ENCODE measurements around the gene GCSH.

Gene GCSH

DNA sequence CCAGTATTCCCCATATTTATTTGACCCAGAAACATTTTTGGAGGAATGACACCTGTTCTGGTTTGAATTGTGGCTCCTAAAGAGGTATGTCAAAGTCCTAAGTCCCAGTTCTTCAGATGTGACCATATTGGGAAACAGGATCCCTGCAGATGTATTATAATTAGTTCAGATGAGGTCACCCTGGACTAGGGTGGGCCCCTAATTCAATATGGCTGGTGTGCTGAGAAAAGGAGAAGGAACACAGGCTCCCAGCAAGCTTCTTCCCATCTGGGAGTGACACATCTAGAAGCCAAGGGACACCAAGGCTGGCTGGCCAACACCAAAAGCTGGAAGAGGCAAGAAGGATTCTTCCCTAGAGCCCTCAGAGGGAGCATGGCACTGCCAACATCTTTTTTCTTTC, 3.8 kb upstream of the GCSH start:
- no peak for DNase-seq

DNA sequence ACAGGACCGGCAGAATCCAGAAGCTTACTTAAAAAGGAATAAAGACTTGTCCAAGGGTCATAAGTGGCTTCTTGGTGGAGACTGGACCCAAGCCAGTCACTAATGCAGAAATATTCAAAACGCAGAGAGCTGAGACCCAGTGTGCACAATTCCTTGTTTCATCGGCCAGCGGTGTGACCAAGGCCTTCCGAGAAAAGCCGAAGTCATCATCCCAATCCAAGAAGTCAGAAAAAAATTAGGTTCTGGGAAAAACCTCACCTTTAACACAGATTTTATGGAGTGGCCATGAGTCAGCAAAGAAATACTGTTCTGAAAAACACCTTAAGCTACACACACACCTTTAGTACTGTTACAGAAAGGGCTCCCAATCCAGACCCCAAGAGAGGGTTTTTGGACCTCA, 1.0 kb upstream of the GCSH start:
- DNase-seq, result no peak

DNA sequence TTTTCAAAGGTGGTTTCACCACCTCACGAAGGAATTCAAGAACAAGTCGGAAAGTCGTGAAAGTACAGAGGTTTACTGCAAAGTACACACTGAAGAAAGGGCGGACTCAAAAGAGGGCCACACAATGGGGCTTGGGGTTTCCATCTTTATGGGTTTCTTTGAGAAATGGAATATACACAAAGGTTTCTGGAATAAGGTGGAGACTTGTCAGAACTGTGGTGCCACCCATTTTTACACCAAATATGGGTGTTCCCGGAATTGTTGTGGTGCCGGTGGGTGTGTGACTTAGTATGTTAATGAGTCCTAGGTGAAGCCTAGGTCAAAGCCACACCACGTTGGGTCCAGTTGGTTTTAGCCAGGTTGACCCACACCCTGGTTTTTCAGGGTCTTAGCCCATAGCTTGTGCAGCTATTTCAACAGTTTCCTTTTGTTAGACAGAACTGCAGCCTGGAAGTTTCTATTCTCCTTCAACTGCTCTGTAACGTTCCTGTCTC, 567 bp upstream of the GCSH start:
- no peak for DNase-seq

DNA sequence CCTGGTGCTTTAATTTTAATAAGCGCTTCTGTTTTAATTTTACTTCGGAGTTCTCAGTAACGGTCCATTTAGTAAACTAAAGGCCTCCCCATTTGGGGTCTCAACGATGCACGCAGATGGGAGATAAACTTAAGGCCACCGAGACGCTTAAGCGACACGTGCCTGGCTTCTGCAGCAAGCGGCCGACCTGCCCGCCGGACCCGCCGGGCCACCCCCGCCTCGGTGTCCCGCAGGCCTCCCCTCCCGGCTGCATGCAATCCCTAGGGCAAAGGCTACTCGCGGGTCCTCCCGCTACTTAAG, 592 bp downstream of the GCSH start:
- no peak for DNase-seq

DNA sequence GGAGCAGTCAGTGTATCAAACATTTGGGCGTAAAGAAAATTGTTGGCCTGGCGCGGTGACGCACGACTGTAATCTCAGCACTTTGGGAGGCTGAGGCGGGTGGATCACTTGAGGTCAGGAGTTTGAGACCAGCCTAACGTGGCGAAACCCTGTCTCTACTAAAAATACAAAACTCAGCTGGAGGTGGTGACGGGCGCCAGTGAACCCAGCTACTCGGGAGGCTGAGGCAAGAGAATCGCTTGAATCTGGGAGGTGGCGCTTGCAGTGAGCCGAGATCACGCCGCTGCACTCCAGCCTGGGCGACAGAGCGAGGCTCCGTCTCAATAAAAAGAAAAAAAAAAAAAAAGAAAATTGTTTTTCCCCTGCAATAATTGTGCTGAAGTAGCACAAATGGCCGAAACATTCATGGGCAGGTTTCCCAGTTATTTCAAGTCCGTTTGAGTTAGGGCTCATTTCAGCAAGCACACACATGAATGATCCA, 1.4 kb downstream of the GCSH start:
- no peak for DNase-seq

DNA sequence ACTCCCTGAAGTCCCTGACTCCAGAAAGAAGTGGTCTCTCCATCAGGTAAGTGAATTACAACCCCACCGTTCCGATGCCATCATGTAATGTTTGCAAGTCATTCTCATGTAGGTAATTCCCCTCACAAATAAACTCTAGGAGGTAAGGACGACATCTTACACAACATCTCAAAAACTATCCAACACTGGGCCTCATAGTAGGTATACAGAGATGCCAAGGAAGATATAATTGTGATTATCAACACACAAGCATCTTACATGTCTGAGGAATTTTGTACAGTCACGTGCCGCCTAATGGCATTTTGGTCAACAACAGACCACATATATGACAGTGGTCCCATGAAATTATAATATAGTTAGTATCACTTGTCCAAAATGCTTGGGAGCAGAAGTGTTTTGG, 7.4 kb downstream of the GCSH start:
- DNase-seq, result no peak

DNA sequence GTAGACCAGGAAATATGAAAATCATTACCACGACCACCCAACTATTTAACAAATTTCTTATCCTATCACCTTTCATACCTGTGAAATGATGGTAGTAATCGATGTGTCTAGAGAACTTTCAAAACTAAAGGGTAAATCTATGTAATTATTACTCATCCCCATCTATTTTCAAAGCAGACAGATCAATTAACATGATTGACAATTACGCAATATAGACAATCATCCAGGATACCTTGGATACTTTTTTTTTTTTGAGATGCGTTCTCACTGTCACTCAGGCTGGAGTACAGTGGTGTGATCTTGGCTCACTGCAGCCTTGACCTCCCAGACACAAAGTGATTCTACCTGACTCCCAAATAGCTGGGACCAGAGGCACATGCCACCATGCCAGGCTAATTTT, 15.2 kb downstream of the GCSH start:
- no peak for DNase-seq

DNA sequence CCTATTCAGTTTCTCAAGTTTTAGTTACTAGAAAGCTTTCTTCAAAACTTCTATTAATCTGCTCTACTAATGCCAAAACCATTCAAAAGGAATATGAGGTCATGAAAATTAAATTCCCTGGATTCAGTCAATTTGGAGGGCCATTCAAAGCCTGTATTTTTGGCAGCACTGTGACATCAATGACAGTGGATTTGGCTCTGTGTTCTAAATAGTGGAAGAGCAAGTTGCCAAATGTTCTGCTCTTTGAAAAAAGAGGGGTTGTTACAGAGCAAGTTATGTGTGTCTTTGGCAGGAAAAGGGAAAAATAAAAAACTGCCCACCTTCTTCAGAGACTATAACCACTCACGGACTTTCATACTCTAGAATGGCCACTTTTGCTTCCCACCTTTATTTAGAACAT, 16.0 kb downstream of the GCSH start:
- DNase-seq, result no peak

DNA sequence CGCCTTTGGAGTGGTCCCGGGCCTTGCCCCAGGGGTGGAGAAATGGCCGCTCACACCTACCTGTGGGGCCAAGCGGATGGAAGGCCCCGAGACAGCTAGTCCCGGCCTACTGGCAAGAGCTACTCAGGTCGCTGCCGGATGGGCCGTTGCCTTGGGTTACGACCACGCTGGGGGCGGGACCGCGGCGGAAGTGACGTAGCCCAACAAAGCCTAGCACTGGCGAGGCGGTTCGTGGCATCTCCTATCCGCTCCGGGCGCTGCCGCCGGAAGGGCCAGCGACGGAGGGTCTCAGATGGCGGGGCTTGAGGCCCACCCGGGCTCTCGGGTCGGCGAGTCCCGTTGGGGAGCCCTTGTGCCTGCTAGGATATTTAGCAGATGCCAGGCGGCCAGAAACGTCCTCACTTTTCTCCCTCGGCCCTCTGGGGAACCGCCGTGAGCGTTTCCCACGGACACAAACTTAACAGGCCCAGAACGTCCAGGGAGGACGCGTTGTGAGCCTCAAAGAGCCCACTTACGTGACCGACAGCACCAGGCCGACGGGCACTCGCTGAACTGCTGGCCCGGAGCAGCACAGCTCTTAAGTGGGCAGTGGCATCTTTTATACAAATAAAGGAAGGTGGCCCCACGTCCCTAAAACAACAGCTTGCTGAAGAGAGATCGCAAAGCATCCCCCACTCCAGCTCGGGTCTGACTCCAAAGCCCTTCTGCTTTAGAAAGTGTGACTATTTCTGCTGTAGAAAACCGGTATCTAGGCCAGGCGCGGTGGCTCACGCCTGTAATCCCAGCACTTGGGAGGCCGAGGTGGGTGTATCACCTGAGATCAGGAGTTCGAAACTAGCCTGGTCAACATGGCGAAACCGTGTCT, 18.9 kb downstream of the GCSH start, which contains the start of gene C16orf46:
Gene C16orf46 (minus strand): TSS at position 163 of the 865 bp plus-strand sequence. CDS start 13,283 bp downstream, outside the sequence.
- DNase-seq, result peak; percentile 82

DNA sequence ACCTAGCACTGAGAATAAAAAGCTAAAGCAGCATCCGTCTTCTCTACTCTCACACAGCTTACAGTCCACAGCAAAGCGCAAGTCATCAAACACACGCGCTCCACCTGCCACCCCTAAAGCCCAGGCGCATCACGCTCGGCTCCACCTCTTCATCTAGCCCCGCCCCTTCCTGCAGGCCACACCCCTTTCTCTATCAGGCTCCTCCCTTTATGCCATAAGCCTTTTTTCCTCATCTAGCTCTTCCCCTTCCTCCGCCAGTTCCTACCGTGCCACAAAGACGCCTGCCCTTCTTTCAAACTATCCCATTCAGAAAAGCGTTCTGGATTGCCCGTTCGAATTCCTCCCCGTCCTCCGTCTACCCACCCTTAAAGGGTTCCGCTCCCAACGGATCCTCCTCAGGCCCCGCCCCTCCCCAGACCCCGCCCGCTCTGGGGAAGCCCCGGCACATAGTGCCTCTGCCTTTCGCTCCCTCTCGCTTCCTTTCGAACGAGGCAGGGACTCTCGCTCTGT, 19.6 kb downstream of the GCSH start:
- peak; percentile 74 for DNase-seq

DNA sequence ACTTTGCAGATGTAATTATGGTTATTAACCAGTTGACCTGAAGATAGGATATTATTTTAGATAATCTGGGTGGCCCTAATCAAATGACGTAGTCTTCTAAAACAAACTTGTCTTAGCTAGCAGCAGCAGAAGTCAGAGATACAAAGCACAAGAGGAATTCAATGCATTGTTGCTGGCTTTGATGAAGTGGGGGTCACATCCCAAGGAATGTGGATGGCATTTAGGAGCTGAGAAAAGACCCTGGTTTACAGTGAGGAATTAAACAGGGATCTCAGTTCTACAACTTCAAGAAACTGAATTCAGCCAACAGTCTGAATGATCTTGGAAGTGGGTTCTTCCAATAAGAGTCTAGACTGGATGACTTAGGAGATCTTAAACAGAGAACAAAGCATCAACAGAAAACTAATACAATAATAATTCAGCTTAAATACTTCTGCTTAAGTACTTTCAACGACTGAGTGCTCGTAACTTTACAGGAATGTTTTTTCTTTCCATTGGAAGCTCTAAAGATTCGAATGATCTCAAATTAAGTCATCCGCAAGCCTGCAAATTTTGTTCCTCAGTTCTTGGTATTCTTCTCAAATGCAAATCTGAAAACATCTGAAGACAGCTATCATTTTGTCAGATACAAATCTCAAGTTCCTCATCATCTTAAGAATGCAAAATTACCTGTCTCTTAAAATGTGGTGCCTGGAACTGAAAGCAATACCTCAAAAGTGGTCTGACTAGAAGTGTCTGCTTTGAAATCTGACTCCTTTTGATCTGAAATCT, 22.4 kb downstream of the GCSH start:
- no peak for DNase-seq

DNA sequence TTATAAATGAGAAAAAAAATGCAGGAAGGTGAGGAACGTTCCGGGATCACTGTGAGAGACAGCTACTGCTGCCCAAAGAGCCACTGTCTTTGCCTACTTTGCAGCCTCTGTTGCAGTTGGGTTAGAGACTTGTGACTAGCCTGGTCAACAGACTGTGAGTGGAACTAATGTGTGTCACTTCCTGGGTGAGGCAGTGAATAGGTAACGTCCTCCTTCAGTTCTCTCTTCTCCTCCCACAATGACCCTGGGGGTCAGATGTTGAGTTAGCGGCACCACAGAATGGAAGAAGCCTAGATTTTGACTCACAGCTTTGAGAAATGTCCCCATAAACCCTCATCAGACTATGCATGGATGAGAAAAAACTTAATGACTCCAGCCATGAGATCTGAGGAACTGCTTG, 24.4 kb downstream of the GCSH start:
- DNase-seq, result no peak

DNA sequence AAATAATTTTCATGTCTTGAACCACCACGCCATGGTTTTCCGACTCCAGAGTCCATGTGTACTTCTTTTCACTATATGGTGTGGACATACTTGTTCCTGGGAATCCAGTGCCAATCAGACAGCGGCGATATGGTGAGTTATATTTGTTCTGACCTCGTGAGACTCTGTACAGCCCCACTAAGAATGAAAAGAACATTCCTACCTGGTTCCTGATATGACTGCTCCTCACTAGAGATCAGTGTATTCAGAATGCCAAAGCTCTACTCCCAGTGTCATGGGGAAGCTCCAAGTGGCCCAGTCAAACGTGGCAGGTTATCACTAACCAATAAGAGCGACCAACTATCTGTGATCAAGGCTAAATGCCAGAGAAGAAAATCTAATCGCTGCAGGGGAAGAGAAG, 25.2 kb downstream of the GCSH start:
- DNase-seq, result no peak

DNA sequence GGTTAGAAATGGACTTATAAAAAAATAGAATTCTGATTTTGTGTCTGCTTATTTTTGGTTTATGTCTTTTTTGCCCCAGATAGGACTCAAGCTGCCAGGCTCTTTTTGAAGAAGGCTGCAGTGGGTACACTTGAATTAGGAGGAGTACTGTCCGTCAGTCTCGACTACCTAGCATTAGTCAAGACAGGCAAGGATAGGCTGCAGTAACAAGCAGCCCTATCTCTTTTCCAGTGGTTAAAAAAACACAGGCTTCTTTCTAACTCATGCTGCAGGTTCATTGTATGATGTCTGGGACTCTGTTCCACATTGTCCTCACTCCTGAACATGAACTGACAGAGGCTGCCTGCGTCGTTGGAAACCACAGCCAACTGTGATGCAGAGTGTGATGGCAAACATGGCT, 27.1 kb downstream of the GCSH start:
- DNase-seq, result no peak

DNA sequence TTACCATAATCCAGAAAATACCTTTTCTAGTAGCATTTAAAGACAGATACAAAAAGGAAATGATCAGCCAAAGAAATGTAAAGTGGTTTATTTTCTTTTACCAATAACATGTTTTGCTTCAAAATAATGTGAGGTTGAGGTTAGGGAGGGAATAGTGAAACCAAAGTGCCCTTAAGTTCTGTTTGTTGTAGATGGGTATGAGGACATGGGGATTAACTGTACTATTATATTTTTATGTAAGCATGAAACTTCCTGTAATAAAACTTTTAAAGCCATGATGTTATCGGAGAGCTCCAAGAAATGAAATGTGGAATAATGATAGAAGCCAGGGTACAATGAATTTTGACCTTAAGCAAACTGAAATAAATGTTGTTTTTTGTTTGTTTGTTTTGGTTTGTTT, 29.0 kb downstream of the GCSH start:
- no peak for DNase-seq

DNA sequence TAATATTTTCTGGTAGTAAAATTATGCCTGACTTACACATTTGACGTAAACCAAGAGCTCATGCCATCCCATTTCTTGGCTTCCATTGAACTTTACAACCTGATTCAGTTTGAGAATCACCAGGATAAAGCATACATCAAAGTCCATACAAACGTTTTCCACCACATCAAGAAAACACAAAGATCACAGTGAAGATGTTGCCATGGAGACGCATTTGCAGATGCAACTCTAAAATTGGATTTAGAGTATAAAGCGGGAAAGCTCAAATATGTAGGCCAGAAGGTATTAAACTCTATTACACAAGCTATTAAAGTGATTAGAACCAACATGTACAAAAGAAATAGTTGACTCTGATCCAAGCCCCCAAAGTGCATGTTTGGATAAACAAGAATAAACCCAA, 29.5 kb downstream of the GCSH start:
- no peak for DNase-seq

DNA sequence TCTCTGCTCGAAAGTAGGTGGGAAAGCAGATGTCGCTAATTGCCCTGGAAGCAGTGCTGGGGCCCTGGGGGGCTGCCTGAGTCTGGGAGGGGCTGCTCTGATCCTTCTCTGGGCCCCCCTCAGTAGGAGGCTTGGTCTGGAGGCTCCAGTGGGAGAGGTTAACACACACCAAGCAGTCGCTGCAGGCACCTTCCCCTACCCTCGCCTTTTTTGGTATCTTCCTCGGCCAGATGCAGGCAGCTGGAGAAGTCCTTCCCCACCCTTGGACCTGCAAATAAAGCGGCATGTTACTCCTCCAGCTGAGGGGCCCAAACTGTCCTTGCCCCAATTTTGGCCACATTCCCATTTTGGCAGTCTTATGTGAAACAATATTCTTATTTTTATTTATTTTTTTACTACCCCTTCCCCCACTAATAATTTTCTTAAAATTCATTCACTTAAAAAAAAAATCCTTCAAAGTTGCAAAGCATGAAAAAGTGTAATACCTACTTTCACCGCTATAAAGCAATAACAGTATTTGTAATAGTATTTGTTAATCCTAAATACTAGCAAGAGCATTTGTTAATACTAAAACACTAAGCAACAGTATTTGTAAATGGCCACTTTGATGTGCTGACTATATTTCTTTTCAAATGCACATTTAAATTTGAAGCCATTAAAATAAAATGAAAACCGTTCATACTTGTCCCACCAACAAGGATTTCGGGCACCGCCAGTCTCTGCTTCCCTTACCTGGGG, 34.2 kb downstream of the GCSH start:
- no peak for DNase-seq

DNA sequence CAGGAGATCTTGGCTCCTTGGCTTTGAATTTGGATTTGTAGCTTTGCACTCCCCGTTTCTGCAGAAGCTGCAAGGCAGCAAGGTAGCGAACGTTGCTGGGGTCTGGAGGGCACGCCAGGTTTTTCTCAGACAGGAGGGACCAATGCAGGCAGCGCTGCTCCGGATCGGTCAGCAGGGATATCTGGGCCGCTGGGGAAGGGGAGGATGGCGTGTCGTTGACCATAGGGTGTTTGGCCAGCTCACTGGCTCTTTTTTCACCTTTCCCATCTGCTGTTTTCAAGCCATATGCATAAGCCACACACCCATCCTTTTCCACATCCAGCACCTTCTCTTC, 34.9 kb downstream of the GCSH start:
- no peak for DNase-seq

DNA sequence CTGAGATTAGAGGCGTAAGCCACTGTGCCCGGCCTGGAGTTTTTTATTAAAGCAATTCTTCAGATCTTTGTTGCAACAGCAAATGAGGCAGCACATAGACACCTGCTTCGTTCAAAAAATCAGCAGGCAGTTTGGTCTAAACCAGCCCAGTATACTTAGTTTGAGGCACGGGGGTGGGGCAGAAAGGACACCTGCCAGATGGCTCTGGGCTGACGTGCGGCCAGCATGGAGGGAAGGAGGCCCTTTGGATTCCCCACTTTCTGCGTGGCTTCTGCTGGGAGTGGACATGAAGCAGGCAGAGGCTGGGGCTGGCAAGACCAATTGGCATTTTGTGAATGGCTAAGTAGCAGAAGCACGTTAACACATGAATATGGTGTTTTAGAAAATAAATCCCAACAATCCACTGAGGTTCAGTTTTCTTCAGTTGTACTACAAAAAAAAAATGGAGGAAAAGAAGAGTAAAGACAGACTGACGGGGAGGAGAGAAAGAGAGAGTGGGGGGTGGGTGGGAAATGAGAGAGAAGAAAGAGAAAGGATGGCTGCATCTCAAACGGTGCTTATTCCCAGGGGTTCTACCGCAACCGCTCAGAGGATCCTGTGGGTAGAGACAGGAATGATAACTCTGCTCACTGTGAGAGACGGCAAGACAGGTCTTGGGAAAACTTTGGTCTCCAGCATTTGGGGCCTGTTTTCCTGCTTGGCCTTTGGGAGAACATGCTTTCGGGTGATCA, 35.5 kb downstream of the GCSH start:
- no peak for DNase-seq

DNA sequence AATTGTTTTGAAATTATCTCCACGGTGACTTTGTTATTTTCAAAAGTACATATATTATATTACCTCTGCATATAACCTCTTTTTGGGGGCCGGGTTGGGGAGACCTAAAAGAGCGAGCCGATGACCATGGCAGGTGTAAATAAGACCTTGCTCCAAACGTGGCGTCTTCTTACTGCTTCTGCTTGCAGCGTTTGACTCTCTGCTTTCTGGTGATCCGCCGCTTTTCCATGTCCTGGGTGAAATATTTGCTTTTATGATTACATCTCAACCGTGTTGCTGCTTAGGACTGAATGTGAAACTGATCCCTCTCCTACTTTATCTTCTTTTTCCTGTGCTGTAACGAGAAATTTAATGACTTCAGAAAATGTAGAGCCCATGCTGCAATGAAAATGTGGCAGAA, 42.4 kb downstream of the GCSH start:
- DNase-seq, result no peak

DNA sequence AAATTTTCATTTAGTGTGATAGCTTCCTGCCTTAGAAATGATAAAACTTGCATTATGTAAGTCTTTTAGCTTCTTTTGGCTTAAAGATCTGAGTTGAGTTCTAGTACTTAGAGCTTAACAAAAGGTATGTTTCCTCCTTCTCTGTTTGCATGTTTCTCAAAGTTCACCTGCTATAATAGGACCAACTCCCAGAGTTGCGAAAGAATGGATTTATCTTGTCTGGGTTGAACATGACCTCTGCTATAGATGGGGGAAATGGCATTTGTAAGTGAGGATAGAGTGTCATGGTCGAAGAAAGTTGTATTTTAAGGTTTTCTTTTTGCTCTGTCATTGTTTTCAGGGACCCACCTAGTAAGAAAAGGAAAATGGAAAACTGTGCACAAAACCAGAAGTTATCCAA, 53.4 kb downstream of the GCSH start:
- no peak for DNase-seq

DNA sequence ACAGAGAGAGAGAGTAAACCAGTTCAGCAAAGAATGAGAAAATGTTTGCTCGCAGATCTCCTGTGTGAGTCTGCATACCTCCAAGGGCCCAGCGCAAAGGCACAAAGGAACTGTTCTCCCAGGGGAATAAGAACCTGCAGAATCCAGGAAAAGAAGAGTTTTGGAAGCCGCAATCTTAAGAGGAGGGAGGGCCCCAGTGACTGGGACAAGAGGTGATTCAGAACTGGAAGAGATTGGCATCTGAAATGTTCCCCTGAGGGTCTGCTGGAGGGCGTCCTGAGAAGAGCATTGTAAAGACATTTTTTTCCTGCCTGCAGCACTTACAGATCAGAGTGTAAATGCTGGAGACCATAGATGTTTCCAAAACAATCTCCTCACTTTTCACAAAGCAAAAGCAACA, 54.5 kb downstream of the GCSH start:
- DNase-seq, result no peak

DNA sequence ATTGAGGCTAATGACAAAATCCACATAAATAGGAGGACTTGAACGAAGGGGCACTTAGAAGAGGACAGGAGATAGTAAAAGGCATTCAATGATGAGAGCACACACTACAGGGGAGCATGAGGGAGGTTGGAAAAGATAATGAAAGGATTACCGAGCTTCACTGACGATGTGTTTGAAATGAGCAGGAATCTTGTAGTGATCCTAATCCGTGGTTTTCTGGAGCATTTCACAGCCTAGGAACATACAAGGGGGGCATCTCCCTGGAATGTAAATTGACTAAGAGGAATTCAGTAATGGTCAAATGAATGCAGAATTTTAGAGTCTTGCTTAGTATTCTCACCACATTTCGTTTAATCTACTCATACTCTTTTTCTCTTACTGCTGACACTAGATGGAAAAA, 55.4 kb downstream of the GCSH start:
- DNase-seq, result no peak
